HG03280 (cell line): Measurements from ENCODE around the gene MBD3L1.

Experiments
- ATAC-seq: cut with Tn5 transposase; IDR thresholded peaks from one replicate; pipeline ENCODE4 v1.9.1; 2021; ENCODE audit warnings: mild to moderate bottlenecking, moderate library complexity; ENCODE audit not compliant: unreplicated experiment

MBD3L1 gene

DNA sequence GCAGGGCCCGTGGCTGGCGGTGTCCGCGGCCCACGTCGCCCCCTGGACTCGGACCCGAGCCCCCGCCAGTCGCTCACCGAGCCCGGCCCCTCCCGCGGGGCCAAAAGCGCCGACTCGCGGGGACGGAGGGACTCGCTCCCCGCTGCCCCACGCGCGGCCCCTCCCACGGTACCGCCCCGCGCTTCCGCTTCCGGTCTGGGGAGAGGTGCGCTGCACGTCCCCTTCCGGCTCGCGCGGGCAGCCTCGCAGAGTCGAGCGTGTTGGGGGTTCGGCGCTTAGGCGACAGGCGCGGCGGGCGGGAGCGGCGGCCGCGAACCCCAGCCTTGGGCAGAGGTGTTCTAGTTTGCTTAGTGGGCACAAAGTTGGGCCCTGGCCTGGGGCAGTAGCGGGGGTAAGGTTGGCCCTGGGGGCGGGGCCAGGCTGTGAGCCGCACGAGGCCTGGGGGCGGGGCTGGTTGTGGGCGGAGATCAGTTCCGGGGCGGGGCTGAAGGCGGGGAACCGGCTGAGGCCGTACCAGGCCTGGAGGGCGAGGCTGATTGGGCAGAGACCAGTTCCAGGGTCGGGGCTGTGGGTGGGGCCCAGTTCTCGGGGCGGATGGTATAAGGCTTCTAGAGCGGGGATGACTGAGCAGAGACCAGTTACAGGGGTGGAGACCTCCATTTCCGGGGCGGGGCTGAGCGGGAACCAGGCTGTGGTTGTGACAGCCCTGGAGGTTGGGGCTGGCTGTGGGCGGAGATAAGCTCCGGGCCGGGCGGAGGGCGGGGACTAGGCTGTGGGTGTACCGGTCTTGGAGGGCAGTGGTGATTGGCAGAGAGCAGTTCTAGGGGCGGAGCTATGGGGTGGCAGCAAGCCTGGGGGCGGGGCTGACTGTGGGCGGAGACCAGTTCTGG is at the start of gene MBD3L1, which contains the start of gene ZNF558:
Gene MBD3L1 (plus strand): TSS at position 246 of the 890 bp plus-strand sequence. CDS start 10,302 bp downstream, outside the sequence.
Gene ZNF558 (minus strand): TSS at position 173 of the 890 bp plus-strand sequence. CDS start 9,645 bp downstream, outside the sequence.
- ATAC-seq, result peak; percentile 85

DNA sequence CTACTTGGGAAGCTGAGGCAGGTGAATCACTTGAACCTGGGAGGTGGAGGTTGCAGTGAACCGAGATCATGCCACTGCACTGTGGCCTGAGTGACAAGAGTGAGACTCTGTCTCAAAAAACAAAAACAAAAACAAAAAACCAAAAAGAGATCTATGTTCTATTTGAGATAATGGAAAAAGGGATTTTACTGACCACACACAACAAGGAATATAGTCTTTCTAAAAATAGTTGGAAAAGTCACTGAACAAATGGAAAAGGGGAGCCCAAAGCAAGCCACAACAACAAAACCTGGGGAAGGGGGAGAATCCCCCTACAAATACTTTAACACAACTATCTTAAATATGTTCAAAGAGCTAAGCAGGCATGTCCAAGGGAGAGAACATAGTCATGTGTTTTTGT is 37.4 kb upstream of the MBD3L1 start:
- no peak for ATAC-seq

DNA sequence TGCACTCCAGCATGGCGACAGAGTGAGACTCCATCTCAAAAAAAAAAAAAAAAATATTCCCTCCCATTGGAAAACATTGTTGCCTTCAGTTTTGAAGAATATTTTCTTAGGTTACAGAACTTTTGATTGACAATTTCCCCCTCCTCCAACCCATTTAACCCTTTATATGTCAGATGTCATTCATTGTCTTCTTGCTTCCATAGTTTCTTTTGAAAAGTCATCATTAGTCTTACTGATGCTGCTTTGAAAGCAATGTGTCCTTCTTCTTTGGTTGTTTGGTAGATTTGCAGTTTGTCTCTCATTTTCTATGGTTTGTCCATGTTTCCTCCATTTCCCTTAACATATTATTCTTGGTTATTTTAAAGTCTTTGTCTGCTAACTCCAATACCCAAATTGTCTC is 25.5 kb upstream of the MBD3L1 start:
- ATAC-seq, result no peak

DNA sequence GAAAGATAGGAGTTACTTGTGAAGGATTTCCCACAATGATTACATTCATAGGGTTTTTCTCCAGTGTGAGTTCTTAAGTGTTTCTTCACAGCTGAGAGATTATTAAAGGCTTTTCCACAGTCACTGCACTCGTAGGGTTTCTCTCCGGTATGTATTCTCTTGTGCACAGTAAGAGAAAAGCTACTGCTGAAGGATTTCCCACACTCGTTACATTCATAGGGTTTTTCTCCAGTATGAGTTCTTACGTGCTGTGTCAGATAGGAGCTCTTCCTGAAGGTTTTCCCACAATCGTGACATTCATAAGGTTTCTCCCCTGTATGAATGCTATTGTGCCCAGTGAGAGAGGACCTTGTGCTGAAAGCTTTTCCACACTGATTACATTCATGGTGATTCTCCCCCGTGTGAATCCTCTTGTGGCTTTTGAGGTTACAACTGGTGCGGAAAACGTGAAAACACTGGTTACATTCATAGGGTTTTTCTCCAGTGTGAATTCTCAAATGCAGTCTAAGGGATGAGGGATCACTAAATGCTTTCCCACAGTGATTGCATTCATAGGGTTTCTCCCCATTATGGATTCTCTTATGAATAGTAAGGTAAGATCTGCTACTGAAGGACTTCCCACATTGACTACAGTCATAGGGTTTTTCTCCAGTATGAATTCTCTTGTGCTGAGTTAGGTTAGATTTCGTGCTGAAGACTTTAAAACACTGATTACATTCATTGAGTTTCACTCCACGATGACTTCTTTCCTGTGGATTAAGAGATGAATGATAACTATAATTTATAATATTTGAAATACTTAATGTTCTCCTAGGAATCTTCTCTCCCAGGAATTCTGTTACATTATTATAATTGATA is 20.6 kb upstream of the MBD3L1 start:
- ATAC-seq, result no peak

DNA sequence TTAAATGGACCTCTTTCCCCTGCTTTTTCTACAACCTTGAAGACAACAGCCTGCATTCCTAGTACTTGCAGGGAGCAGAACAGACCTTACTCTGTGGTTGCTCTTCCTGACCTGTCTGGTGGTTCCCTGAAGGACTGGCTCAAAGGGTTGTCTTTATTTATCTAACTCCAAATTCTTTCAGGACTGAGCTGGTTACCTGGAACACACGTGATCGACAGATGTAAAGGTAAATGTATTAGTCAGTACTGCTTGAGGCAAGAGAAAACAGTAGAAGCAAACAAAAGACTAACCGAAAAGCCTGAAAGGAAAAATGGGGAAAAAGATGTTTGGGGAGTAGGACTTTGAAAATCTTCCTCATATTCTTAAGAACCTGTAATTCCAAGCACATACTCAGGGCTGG is 18.0 kb upstream of the MBD3L1 start:
- ATAC-seq, result no peak

DNA sequence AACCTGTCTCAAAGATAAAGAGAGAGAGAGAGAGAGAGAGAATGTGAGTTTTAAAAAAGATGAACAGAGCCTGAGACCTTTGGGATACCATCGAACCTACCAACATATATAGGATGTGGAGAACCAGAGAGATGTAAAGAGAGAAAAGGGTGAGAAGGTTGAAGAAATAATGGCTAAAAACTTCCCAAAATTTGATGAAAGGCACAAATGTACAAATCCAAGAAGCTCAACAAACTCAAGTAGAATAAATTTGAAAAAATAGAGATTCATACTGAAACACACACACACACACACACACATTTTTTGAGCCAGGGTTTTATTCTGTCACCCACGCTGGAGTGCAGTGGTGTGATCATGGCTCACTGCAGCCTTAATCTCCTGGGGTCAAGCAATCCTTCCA is 16.4 kb upstream of the MBD3L1 start:
- ATAC-seq, result no peak

DNA sequence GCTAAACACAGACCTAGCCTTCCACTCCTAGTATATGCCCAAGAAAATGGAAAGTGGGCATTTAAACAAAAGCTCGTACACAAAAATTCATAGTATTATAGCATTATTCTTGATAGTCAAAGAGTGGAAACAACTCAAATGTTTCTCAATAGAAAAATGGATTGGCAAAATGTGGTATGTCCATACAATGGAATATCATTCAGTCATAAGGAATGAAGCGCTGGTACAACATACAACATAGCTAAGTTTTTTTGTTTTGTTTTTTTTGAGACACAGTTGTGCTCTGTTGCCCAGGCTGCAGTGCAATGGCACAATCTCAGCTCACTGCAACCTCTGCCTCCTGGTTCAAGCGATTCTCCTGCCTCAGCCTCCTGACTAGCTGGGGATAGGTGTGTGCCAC is 11.9 kb upstream of the MBD3L1 start:
- ATAC-seq, result no peak

DNA sequence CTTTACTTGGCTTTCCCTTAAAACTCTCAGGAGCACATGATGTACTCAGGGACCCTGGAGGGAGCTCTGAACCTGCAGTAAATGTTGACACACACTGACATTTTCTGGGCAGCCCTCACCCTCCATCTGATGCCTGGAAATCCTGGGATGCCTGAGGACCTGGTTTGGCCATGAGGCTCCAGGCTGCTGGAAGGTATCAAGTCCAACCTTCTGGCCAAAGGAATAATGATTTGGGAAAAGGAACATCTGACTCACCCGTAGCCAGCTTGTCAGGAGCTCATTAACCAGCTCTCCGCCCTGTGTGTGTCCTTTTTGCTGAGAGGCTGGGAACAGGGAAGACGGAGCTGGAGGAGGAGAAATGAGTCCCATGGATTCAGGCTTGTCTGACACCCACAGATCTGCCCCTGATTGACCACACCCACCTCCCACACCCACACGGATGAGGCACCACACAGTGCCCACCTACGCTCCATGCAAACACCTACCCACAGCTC is 10.4 kb upstream of the MBD3L1 start:
- ATAC-seq, result no peak

DNA sequence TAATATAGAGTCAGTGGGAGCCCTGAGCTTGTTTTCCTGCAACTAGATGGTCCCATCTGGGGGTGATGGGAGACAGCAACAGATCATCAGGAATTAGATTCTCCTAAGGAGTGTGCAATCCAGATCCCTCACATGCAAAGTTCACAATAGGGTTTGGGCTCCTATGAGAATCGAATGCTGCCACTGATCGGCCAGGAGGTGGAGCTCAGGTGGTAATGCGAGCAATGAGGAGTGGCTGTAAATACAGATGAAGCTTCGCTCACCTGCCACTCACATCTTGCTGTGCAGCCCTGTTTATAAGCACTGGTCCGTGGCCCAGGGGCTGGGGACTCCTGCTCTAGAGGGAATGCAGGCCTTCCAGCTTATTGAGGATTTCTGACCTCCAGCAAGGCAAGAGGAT is 5.8 kb upstream of the MBD3L1 start:
- no peak for ATAC-seq

DNA sequence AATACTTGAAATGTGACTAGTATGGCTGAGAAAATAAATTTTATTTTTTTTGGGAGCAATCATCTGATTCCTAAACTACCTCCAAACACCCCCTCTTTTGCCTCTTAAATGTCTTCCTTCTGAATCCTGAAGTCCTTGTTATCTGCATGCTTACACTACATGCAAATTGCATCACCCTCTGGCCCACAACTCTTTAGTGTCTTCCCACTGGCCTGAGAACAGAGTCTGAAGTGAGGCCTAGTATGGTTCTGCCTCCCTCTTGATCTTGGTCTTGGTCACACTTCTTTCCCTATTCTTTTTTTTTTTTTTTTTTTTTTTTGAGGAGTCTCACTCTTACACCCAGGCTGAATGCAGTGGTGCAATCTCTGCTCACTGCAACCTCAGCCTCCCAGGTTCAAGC is 4.9 kb upstream of the MBD3L1 start:
- ATAC-seq, result no peak

DNA sequence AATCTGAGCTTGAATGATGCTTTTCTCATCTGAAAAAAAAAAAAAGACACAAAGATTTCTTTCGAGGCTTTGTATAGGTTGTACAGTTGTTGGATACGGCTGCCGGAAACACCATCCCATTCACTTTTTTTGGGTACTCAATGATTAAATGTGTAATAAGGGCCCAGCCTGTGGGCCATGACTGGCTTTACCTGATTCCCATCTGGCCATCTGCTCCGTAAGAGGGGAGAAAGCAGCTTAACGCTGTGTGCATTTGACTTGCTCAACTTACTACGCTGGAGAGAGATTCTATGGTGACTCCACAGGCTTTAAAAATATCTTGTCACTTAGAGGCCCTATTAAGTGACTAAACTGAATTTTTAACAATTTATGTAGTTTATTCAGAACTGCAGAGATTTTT is 804 bp upstream of the MBD3L1 start:
- no peak for ATAC-seq

DNA sequence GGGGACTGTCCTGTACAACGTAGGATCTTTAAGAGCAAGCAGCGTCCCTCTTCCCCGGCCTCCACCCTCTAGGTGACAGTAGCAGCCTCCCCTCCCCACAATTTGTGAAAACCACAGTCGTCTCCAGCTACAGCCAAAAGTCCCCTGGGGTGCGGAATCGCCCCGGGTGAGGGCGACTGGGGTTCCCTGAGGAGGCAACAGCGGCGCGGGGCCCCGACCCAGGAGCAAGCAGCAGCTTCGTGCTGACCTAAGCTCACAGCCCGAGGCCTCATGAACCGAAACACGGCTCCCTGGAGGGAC is 395 bp upstream of the MBD3L1 start:
- no peak for ATAC-seq

DNA sequence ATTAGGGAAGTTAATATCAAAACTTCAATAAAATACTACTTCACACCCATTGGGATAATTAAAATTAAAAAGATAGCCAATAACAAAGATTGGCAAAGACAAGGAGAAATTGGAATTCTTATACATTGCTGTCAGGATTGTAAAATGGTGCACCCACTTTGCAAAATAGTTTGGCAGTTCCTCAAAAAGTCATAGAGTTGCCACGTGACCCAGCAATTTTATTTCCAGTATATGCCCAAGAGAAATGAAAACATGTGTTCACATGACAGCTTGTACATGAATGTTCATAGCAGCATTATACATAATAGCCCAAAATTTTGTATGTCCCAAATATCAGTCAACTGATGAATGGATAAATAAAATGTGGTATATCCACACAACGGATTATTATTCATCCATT is 3.3 kb downstream of the MBD3L1 start:
- ATAC-seq, result no peak

DNA sequence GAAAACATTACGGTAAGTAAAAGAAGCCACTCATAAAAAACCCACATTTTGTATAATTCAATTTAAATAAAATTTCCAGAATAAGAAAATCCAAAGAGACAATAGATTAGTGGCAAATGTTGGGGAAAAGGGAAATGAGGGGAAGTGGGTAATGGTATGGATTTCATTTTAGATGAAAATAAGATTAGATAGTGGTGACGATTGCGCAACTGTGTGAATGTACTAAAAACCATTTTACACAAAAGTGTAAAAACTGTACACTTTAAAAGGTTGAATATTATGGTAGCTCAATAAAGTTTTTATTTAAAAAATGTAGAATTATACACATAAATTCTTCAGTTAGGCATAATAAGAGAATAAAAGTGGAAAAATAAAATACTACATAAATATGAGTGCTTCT is 3.7 kb downstream of the MBD3L1 start:
- ATAC-seq, result no peak

DNA sequence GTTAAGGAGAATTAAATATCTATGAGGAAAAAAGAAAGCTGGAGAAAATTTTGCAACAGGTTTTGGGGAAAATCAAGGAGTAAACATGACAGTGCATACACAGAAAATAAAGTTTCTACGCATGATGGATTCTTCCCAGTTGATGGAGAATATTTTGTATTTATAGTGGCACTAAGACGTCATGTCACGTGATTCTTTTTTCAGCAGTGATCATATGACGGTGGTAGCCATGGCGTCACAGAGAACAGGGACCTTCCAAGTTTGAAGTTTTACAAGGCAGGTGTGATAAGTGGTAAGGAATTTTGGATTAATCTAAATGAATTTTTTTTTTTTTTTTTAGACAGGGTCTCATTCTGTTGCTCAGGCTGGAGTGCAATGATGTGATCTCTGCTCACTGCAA is 8.5 kb downstream of the MBD3L1 start:
- ATAC-seq, result no peak

DNA sequence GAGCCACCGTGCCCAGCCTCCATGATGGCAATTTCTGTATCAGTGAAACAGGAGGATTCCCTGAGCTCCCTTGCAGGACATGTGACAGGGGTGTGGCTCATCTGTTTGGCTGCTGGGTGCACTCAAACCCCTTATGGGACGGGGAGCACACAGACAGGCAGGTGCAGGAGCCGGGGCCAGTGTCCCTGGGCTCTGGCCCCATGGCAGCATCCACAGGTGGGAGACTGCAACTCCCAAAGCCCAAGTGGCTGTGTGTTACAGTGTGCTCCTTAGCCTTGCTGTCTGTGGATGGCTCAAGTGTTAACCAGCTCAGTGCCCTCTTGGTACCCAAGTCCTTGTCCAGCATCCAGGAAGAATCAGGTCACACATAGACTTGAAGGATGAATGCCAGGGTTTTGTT is 14.6 kb downstream of the MBD3L1 start:
- no peak for ATAC-seq

DNA sequence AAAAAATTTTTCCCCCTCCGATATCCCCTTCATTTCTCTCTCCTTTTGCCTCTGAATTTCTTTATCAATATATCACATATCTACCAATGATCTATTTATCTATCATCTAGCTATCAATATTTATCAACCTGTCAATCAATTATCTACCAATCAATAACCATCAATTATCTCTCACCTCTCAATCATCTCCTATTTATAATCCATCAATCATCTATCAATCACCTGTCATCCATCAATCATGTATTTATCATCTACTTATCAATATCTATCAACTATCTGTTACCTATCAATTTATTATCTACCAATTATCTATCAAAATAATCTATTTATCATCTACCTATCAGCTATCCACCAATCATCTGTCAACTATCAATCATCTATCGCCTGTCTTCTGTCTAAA is 17.1 kb downstream of the MBD3L1 start:
- ATAC-seq, result no peak

DNA sequence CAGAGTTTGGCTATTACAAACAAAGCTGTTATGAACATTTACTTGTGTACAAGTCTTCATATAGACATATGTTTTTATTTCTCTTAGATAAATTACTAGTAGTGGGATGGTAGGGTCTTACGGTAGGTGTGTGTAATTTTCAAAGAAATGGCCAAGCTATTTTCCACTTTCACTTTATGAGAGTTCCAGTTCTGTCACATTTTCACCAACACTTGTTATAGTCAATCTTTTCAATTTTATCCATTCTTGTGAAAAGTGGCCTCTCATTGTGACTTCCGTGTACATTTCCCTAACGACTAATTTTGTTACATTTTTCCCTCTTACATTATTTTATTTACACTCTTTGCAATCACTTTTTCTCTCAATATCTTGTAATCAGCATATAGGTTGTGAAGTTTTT is 18.3 kb downstream of the MBD3L1 start:
- ATAC-seq, result no peak

DNA sequence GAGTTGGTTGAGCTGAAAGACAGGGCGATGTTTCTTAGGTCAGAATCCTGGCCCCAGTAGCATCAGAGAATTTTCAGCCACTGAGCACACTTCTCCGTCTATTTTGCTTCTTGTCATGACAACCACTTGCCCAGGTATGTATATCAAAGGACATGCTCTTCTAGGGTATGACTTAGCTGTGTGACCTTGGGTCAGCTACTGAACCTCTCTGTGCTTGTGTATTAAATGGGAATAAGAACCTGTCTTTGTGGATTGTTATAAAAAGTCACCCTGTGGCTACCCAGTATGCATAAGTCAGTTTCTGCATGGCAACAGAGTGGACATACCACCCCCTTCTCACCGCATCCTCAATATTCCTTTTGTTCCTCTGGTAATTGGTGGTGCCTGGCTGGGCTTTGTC is 26.1 kb downstream of the MBD3L1 start:
- no peak for ATAC-seq

DNA sequence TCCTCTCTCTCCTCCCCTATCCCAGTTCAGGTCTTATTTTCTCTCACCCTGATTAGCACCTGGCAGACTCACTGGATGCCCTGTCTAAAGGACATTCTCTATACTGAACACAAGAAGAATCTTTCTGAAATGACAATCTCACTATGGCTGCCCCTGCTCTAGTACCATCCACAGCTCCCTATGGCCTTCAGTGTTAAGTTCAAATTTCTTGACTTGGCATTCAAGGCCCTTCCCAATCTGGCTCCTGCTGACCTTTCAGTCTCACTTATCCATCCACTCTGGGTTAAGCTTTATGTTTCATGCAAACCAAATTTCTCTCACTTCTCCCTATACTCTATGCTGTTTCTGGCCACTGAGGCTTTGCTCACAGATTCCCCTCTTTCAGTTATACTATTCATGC is 34.2 kb downstream of the MBD3L1 start:
- ATAC-seq, result no peak

DNA sequence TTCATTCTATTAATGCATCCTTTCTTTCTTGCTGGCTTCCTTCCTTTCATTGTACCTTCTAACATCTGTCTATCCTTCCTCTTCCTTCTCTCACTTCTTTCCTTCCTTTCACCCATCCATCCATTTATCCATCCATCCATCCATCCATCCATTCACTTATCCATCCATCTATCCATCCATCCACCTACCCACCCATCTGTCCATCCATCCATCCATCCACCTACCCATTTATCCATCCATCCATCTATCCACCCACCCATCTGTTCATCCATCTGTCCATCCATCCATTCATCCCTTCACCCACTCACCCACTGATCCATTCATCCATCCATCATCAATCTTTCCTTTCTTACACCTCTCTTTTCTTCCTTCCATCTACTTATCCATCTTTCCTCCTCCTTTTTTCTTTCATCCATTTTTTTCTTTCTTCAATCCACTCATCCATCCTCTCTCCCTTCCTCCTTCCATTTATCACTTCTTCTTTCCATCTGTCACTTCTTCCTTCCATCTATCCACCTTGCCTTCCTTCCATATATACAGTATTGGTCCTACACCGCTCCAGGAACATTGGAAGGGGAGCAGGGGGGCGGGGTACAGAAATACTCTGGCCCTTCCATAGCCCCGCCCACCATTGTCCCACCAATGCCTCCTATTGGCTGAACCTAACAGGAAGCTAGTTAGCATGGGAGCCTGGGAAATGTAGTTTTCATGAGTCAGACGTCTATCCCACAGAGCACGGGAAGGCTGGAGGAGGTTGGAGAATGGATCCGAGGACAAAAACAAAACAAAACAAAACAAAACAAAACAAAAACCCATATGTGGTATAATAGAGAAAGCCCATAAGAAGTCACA is 45.9 kb downstream of the MBD3L1 start:
- no peak for ATAC-seq
